ENCODE data around the gene TFDP2. TPM values are rescaled to one million over a fixed set of nuclear protein-coding genes. Genes with fewer than 3 reads are reported as not detected.
A peak's percentile ranks its signal among the peaks of the same experiment; 100 is the strongest.

TFDP2 gene
- total RNA-seq, result 10 to 100 TPM; 52.3 to 74.8 (median 61.4) TPM
- 10 to 100 TPM; 14.3 to 16.8 (median 15.7) TPM for polyA plus RNA-seq

- Histone ChIP-seq H3K4me3 (peak within 1 kb of the TSS; percentile 71 to 91 (median 76)), H3K36me3 (no peaks in the 10 kb centered on the region), H3K9me3 (no peaks in the 10 kb centered on the region), H3K27ac (peak within 1 kb of the TSS; percentile 85 to 97 (median 94)), H3K4me1 (peaks cover 0 to 47% (median 37%) of the 10 kb centered on the region in 4 donors), H3K27me3 (no peaks in the 10 kb centered on the region)
- intact Hi-C loops (cut with DNase I), result loop anchor here (10.0 kb wide), 1 partner anchor 184 kb away; no protein-coding TSS in a partner anchor
- peak; percentile 96 for DNase-seq
- no peak for TF ChIP-seq EP300 (IDR thresholded peaks at IDR 0.05)
- no peak for TF ChIP-seq CTCF (IDR thresholded peaks at IDR 0.05)
- TF ChIP-seq POLR2AphosphoS5 (IDR thresholded peaks at IDR 0.05), result peak; percentile 82 to 97 (median 92)
- peak; percentile 47 to 57 for TF ChIP-seq POLR2A (IDR thresholded peaks at IDR 0.05)
- 0% methylated on average over 83 of the region's 83 CpGs for WGBS, 2 donors
Measured at GRCh38 chr3:142148792-142149672, at the start of gene TFDP2. TFDP2 (minus strand) TSS chr3:142149544; CDS start chr3:142101749, 47,795 bp downstream.

GRCh38 chr3:142188846-142189245 is 39.5 kb upstream of the TFDP2 start:
- DNase-seq, result no peak
- no peak overlapping the region for H3K27ac ChIP-seq
- peaks cover 0 to 44% (median 7%) of the 10 kb centered on the region in 4 donors for H3K36me3 ChIP-seq
- peaks cover 0 to 15% (median 8%) of the 10 kb centered on the region in 4 donors for H3K4me1 ChIP-seq
- TF ChIP-seq CTCF (IDR thresholded peaks at IDR 0.05) (no peak), EP300 (IDR thresholded peaks at IDR 0.05) (no peak), POLR2A (IDR thresholded peaks at IDR 0.05) (no peak), POLR2AphosphoS5 (IDR thresholded peaks at IDR 0.05) (no peak)
- H3K4me3 ChIP-seq, result no peak overlapping the region
- H3K9me3 ChIP-seq, result no peaks in the 10 kb centered on the region
- H3K27me3 ChIP-seq, result no peaks in the 10 kb centered on the region
- intact Hi-C loops (cut with DNase I), result no loop called here

GRCh38 chr3:142180761-142181362 is 31.5 kb upstream of the TFDP2 start:
- H3K4me3 ChIP-seq, result no peak overlapping the region
- no peak for DNase-seq
- H3K27me3 ChIP-seq, result no peaks in the 10 kb centered on the region
- TF ChIP-seq EP300 (IDR thresholded peaks at IDR 0.05), result no peak
- peak; percentile 10 to 58 (median 35) for TF ChIP-seq CTCF (IDR thresholded peaks at IDR 0.05)
- intact Hi-C loops (cut with DNase I), result no loop called here
- no peaks in the 10 kb centered on the region for H3K4me1 ChIP-seq
- no peak overlapping the region for H3K27ac ChIP-seq
- 72 to 84% methylated on average over 6 of the region's 6 CpGs for WGBS, 2 donors
- H3K36me3 ChIP-seq, result peaks cover 9 to 94% (median 18%) of the 10 kb centered on the region in 4 donors
- H3K9me3 ChIP-seq, result no peaks in the 10 kb centered on the region

GRCh38 chr3:142175478-142175877 is 26.1 kb upstream of the TFDP2 start:
- no peak overlapping the region for H3K4me3 ChIP-seq
- no peaks in the 10 kb centered on the region for H3K4me1 ChIP-seq
- H3K27ac ChIP-seq, result no peak overlapping the region
- TF ChIP-seq EP300 (IDR thresholded peaks at IDR 0.05) (no peak), CTCF (IDR thresholded peaks at IDR 0.05) (no peak), POLR2A (IDR thresholded peaks at IDR 0.05) (no peak), POLR2AphosphoS5 (IDR thresholded peaks at IDR 0.05) (no peak)
- no peaks in the 10 kb centered on the region for H3K9me3 ChIP-seq
- intact Hi-C loops (cut with DNase I), result no loop called here
- no peak for DNase-seq
- H3K36me3 ChIP-seq, result peaks cover 14 to 97% (median 24%) of the 10 kb centered on the region in 4 donors
- H3K27me3 ChIP-seq, result no peaks in the 10 kb centered on the region
- WGBS, 2 donors, result 65 to 68% methylated on average over 1 of the region's 1 CpG
